Keratinocyte (primary cell): ENCODE data around the gene ITGA11. TPM values are rescaled to one million over a fixed set of nuclear protein-coding genes. Genes with fewer than 3 reads are reported as not detected.

ENCODE experiments used
- DNase-seq: peaks from one replicate; pipeline ENCODE4 v3.0.0-alpha.2; 2011; ENCODE audit warnings: low read depth, missing footprints, low spot score
- FAIRE-seq: peaks from 2 replicates; lab custom pipeline; 2011; peaks lifted over from hg19 to GRCh38; lab: Jason Lieb, UNC
- H2AFZ ChIP-seq: 2 replicates; pipeline ENCODE4 v1.6.0; 2012; ENCODE audit warnings: low read length, control low read depth, inconsistent platforms; ENCODE audit not compliant: control insufficient read depth
- H3K27ac ChIP-seq: 2 replicates; pipeline ENCODE4 v1.5.1; 2011; ENCODE audit warnings: low read length; ENCODE audit not compliant: control insufficient read depth, insufficient read depth
- H3K27me3 ChIP-seq: 3 replicates; pipeline ENCODE4 v1.6.0; 2011; ENCODE audit warnings: low read length; ENCODE audit not compliant: control insufficient read depth, insufficient read depth; ENCODE audit errors: extremely low read depth
- H3K36me3 ChIP-seq, 2 experiments: 2 replicates in 1 of 2; 3 replicates in 1 of 2; pipeline ENCODE4 v1.5.1; 2011; ENCODE audit warnings: low read length in 2 of 2, mild to moderate bottlenecking in 1 of 2; ENCODE audit not compliant: control insufficient read depth in 2 of 2, insufficient read depth in 2 of 2; ENCODE audit errors: extremely low read depth in 1 of 2
- H3K4me1 ChIP-seq: 3 replicates; pipeline ENCODE4 v1.5.1; 2011; ENCODE audit warnings: low read length; ENCODE audit not compliant: control insufficient read depth, insufficient read depth; ENCODE audit errors: extremely low read depth
- H3K4me2 ChIP-seq: 3 replicates; pipeline ENCODE4 v1.6.0; 2011; ENCODE audit warnings: low read depth, low read length; ENCODE audit not compliant: control insufficient read depth, insufficient read depth; ENCODE audit errors: extremely low read depth
- H3K4me3 ChIP-seq, 3 experiments: fragments of 200-600 bp in 1 of 3; sonication (generic) in 1 of 3; 2 replicates in 2 of 3; 3 replicates in 1 of 3; pipeline ENCODE4 v1.5.1; 2011 to 2016; ENCODE audit warnings: low read length in 3 of 3, mild to moderate bottlenecking in 3 of 3, control low read depth in 2 of 3, inconsistent platforms in 1 of 3, low read depth in 1 of 3, mixed read lengths in 1 of 3, mixed run types in 1 of 3, moderate library complexity in 1 of 3; ENCODE audit not compliant: control insufficient read depth in 2 of 3, insufficient read depth in 2 of 3; ENCODE audit errors: extremely low read depth in 1 of 3
- H3K79me2 ChIP-seq: 2 replicates; pipeline ENCODE4 v1.6.0; 2012; ENCODE audit warnings: low read length; ENCODE audit not compliant: control insufficient read depth, insufficient read depth
- H3K9ac ChIP-seq: 3 replicates; pipeline ENCODE4 v1.6.0; 2011; ENCODE audit warnings: low read length; ENCODE audit not compliant: control insufficient read depth, insufficient read depth; ENCODE audit errors: extremely low read depth
- H3K9me1 ChIP-seq: 3 replicates; pipeline ENCODE4 v1.6.0; 2011; ENCODE audit warnings: low read length; ENCODE audit not compliant: control insufficient read depth, insufficient read depth; ENCODE audit errors: extremely low read depth
- H3K9me3 ChIP-seq: 2 replicates; pipeline ENCODE4 v1.5.1; 2012; ENCODE audit warnings: low read depth, low read length; ENCODE audit not compliant: control insufficient read depth
- H4K20me1 ChIP-seq: 3 replicates; pipeline ENCODE4 v1.6.0; 2011; ENCODE audit warnings: low read length; ENCODE audit not compliant: control insufficient read depth, insufficient read depth; ENCODE audit errors: extremely low read depth
- EZH2 ChIP-seq: IDR thresholded peaks from one replicate; pipeline ENCODE4 v1.6.1; 2012; ENCODE audit warnings: inconsistent platforms, mild to moderate bottlenecking, low read length, moderate library complexity
- dilution Hi-C: fragments of 300-500 bp; cut with MboI; formaldehyde crosslinking; loops from one replicate; pipeline ENCODE4 v1.7.0; 2020; ENCODE audit warnings: low sequenced_read_pairs; ENCODE audit not compliant: extremely low pct_ligation_motif_present
- polyA plus RNA-seq, 5 experiments: library from polyadenylated mRNA; depleted of rRNA in 3 of 5; stranded (reverse) in 3 of 5; stranded (forward) in 1 of 5; unstranded in 1 of 5; fragments of >200 nt; gene quantifications; 1 replicate in 1 of 5; 2 replicates in 3 of 5; 3 replicates in 1 of 5; pipeline versions ENCODE4 v1.2.1 to v1.2.3, GENCODE V29; 2011 to 2012; ENCODE audit warnings: missing spikeins in 2 of 5, low read depth in 1 of 5, low replicate concordance in 1 of 5
- TF ChIP-seq, protein P1 (sequence below), 3 experiments: IDR thresholded peaks in 1 of 3; conservative IDR thresholded peaks in 1 of 3; optimal IDR thresholded peaks in 1 of 3; 2 replicates in 2 of 3; 3 replicates in 1 of 3; pipeline versions ENCODE3 to v1.5.1; 2011; ENCODE audit warnings: low read length in 3 of 3, mild to moderate bottlenecking in 3 of 3, moderate library complexity in 2 of 3, control low read depth in 1 of 3, inconsistent platforms in 1 of 3; ENCODE audit not compliant: insufficient read depth in 2 of 3; ENCODE audit errors: extremely low read depth in 1 of 3

ITGA11 gene
- polyA plus RNA-seq, 1 donor (not counting 4 experiments of a cell fraction or from before 2014, with no cell fraction given) = not detected

DNA sequence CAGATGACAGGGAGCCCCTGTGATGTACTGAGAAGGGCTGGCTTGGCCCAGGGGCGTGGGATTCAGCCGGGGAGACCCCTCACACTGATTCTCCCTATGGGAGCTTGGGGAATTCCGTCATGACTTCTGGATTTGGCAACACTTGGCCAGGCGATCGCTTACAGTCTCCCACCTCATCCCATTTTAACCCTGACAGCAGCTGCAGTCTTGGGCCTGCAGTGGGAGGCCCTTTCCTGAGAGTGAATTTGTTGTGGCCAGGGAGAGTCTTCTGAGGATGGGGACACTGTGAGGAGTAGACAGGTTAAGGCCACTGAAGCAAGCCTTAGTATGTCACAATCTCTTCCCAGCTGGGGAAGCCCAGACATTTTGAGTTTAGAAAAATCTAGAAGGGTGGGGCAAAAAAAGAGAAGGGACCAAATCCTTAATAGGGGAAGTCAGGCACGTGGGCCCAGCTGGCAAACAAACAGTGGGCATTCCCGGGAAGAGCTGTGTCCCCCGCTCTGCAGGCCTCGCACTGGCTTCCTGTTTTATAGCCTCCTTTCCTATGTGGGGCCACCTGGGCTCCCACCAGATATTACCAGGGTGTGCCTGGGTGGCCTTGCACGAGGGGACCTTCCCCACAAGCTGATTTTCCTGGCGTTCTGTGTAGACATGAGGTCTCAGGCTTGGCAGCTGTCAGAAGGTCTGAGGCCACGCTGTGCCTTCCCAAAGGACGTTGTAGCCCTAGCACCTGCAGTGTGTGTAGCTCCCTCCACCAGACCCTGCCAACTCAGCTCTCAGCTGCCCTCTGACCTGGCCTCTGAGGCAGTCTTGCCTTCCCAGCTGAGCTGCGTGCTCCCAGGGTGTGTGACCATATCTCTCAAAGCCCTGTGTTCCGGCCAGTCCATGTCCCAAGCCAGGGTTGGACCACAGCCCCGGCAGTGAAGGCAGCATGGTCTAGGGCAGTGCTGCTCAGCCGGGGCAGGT lies 89.9 kb downstream of the ITGA11 start:
- H3K79me2 ChIP-seq = no peaks in the 10 kb centered on the region
- H3K9ac ChIP-seq = no peak overlapping the region
- dilution Hi-C loops = no loop called here
- no peaks in the 10 kb centered on the region for H4K20me1 ChIP-seq
- TF ChIP-seq EZH2 = no peak
- TF ChIP-seq, protein P1, sequence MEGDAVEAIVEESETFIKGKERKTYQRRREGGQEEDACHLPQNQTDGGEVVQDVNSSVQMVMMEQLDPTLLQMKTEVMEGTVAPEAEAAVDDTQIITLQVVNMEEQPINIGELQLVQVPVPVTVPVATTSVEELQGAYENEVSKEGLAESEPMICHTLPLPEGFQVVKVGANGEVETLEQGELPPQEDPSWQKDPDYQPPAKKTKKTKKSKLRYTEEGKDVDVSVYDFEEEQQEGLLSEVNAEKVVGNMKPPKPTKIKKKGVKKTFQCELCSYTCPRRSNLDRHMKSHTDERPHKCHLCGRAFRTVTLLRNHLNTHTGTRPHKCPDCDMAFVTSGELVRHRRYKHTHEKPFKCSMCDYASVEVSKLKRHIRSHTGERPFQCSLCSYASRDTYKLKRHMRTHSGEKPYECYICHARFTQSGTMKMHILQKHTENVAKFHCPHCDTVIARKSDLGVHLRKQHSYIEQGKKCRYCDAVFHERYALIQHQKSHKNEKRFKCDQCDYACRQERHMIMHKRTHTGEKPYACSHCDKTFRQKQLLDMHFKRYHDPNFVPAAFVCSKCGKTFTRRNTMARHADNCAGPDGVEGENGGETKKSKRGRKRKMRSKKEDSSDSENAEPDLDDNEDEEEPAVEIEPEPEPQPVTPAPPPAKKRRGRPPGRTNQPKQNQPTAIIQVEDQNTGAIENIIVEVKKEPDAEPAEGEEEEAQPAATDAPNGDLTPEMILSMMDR (optimal IDR thresholded peaks at IDR 0.05 in 1 of 3, IDR thresholded peaks at IDR 0.05 in 1 of 3, conservative IDR thresholded peaks at IDR 0.05 in 1 of 3; ENCODE audit: extremely low read depth in 1 of 3, insufficient read depth in 2 of 3, low read length in 3 of 3) = no peak
- peaks cover 25% of the 10 kb centered on the region for H3K4me1 ChIP-seq
- no peak overlapping the region for H3K4me3 ChIP-seq
- H3K9me3 ChIP-seq = no peaks in the 10 kb centered on the region
- H3K27ac ChIP-seq = no peak overlapping the region
- no peak for DNase-seq
- no peaks in the 10 kb centered on the region for H3K9me1 ChIP-seq
- H3K27me3 ChIP-seq = peaks cover 2% of the 10 kb centered on the region
- no peaks in the 10 kb centered on the region for H3K36me3 ChIP-seq
- H3K4me2 ChIP-seq = no peak overlapping the region
- FAIRE-seq = no peak
- H2AFZ ChIP-seq = no peak overlapping the region

DNA sequence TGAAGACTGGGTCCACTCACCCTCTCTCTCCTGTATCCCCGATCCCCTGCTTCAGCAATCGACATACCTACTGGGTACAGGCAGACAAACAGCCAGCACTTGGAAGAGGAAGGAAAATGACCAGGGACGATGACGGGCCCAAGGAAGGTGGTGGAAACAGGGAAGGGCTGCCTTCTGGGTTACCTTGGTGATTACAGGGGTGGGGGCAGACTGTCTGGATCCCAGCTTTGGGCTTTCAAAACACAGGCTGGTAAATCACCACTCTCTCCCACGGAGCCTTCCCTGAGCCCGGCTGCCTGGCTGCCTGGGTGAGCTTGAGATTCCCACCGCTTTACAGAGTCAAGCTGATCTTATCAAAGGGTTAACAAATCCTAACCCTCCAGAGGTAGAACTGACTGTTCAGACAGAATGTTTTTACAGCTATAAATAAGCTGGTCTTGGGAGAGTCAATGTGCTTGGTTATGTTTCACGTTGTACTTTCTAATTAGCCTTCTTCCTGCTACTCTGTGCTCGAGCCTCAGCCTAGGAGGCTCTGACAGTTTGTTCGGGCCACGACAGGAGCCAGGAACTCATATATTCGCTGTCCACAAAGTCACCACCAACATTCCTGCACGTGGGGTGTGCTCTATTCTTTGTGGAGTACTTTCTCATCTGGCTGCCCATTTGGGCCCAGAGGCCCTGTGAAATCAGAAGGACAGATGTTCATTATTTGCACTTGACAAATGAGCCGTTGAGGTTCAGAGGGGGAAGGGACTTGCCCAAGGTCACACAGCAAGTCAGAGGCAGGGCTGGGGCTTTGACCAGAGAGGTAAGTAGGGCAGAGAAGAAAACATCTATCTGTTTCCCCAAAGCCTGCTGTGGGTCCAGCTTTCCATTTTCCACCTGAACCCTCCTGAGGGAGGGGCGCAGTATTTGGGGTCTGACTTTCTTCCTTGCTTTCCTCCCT lies 91.0 kb downstream of the ITGA11 start:
- H3K36me3 ChIP-seq = no peaks in the 10 kb centered on the region
- peaks cover 2% of the 10 kb centered on the region for H3K27me3 ChIP-seq
- H3K4me2 ChIP-seq = no peak overlapping the region
- DNase-seq (no peak), FAIRE-seq (no peak)
- H4K20me1 ChIP-seq = no peaks in the 10 kb centered on the region
- dilution Hi-C loops = no loop called here
- no peak overlapping the region for H3K27ac ChIP-seq
- no peaks in the 10 kb centered on the region for H3K79me2 ChIP-seq
- H3K9ac ChIP-seq = no peak overlapping the region
- peaks cover 25% of the 10 kb centered on the region for H3K4me1 ChIP-seq
- H3K9me3 ChIP-seq = no peaks in the 10 kb centered on the region
- no peak overlapping the region for H3K4me3 ChIP-seq
- TF ChIP-seq, protein P1 (optimal IDR thresholded peaks at IDR 0.05 in 1 of 3, IDR thresholded peaks at IDR 0.05 in 1 of 3, conservative IDR thresholded peaks at IDR 0.05 in 1 of 3; ENCODE audit: extremely low read depth in 1 of 3, insufficient read depth in 2 of 3, low read length in 3 of 3) = no peak
- no peak for TF ChIP-seq EZH2
- H2AFZ ChIP-seq = no peak overlapping the region
- H3K9me1 ChIP-seq = no peaks in the 10 kb centered on the region
